K562 (cell line): Measurements from ENCODE around the gene ACRV1. TPM values are rescaled to one million over a fixed set of nuclear protein-coding genes. Genes with fewer than 3 reads are reported as not detected.

Experiments
- CBX5 ChIP-seq: IDR thresholded peaks from 2 replicates; pipeline ENCODE4 v1.6.1; 2014; ENCODE audit warnings: low read depth, borderline replicate concordance
- E2F3 ChIP-seq: fragments of 250-450 bp; sonication (Bioruptor Pico); IDR thresholded peaks from 2 replicates; pipeline ENCODE4 v1.4.0; 2020; ENCODE audit warnings: mild to moderate bottlenecking
- LCOR ChIP-seq: sonication (generic); formaldehyde crosslinking; IDR thresholded peaks from 2 replicates; pipeline ENCODE4 v1.8.0; 2022; ENCODE audit warnings: mild to moderate bottlenecking, missing genetic modification reagents
- NCOA1 ChIP-seq: fragments of 450-650 bp; IDR thresholded peaks from 2 replicates; pipeline ENCODE4 v1.6.1; 2016; ENCODE audit warnings: low read depth
- PATZ1 ChIP-seq: fragments of 250-450 bp; sonication (Bioruptor Pico); IDR thresholded peaks from 2 replicates; pipeline ENCODE4 v1.5.0; 2020; ENCODE audit warnings: mild to moderate bottlenecking, borderline replicate concordance
- RFX5 ChIP-seq: IDR thresholded peaks from 2 replicates; pipeline ENCODE4 v1.6.1; 2011; ENCODE audit warnings: low read depth, mild to moderate bottlenecking, improper control_type of control experiment, low read length
- SAFB2 ChIP-seq: fragments of 200-400 bp; formaldehyde crosslinking; IDR thresholded peaks from 2 replicates; pipeline ENCODE4 v1.6.1; 2018; ENCODE audit warnings: borderline replicate concordance, low read length, low read depth, moderate library complexity; ENCODE audit not compliant: severe bottlenecking
- STAT5A ChIP-seq: IDR thresholded peaks from 2 replicates; pipeline ENCODE4 v1.6.1; 2012; ENCODE audit warnings: low read length, inconsistent platforms, borderline replicate concordance
- TRIM24 ChIP-seq, 2 experiments: fragments of 450-650 bp; IDR thresholded peaks; 2 replicates each; pipeline ENCODE4 v1.6.1; 2016
- ZBTB26 ChIP-seq: fragments of 450-650 bp; formaldehyde crosslinking; IDR thresholded peaks from 2 replicates; pipeline ENCODE4 v1.4.0; 2022; ENCODE audit warnings: missing genetic modification characterization
- ZNF134 ChIP-seq: fragments of 250-450 bp; sonication (Bioruptor Pico); conservative IDR thresholded peaks from 2 replicates; pipeline ENCODE4 v1.4.0; 2020
- ZNF165 ChIP-seq: fragments of 250-450 bp; sonication (Bioruptor Pico); IDR thresholded peaks from 2 replicates; pipeline ENCODE4 v1.4.0; 2020; ENCODE audit warnings: borderline replicate concordance
- ZNF76 ChIP-seq: fragments of 250-450 bp; sonication (Bioruptor Pico); IDR thresholded peaks from 2 replicates; pipeline ENCODE4 v1.4.0; 2020; ENCODE audit warnings: mild to moderate bottlenecking, moderate library complexity, borderline replicate concordance
- polyA plus RNA-seq, 8 experiments: library from polyadenylated mRNA; depleted of rRNA in 4 of 8; stranded (reverse) in 5 of 8; unstranded in 3 of 8; fragments of >200 nt; fragmentation: Nextera tagmentation in 2 of 8; fragmentation: Illumina TruSeq in 1 of 8; extraction: Ambion mirVana in 2 of 8; extraction: Trizol in 1 of 8; gene quantifications; 2 replicates each; pipeline versions ENCODE4 v1.2.1 to v1.2.3, GENCODE V29; 2011 to 2014; ENCODE audit warnings: inconsistent platforms in 1 of 8, missing spikeins in 1 of 8
- total RNA-seq, 7 experiments: library from RNA; depleted of rRNA in 6 of 7; stranded (reverse); fragments of >200 nt in 6 of 7; fragmentation: Illumina TruSeq in 2 of 7; extraction: Trizol in 2 of 7; gene quantifications; 2 replicates each; pipeline versions ENCODE4 v1.2.1 to v1.2.3, GENCODE V29; 2011 to 2021; ENCODE audit warnings: low replicate concordance in 1 of 7
- TF ChIP-seq, protein P1 (sequence below): fragments of 450-650 bp; IDR thresholded peaks from 2 replicates; pipeline ENCODE4 v1.6.1; 2016; ENCODE audit warnings: mild to moderate bottlenecking
- TF ChIP-seq, protein P2 (sequence below): fragments of 250-450 bp; sonication (Bioruptor Pico); IDR thresholded peaks from 2 replicates; pipeline ENCODE4 v1.5.0; 2021; ENCODE audit warnings: mild to moderate bottlenecking, moderate library complexity
- TF ChIP-seq, protein P3 (sequence below): fragments of 450-650 bp; IDR thresholded peaks from 2 replicates; pipeline ENCODE4 v1.6.1; 2016

The ACRV1 gene
- total and polyA plus RNA-seq, 9 of the 15 experiments (the other 6 are each of a cell fraction or from before 2014, with no cell fraction given) = 0.22 to 0.25 TPM; not detected in 7

- TF ChIP-seq, protein P1, sequence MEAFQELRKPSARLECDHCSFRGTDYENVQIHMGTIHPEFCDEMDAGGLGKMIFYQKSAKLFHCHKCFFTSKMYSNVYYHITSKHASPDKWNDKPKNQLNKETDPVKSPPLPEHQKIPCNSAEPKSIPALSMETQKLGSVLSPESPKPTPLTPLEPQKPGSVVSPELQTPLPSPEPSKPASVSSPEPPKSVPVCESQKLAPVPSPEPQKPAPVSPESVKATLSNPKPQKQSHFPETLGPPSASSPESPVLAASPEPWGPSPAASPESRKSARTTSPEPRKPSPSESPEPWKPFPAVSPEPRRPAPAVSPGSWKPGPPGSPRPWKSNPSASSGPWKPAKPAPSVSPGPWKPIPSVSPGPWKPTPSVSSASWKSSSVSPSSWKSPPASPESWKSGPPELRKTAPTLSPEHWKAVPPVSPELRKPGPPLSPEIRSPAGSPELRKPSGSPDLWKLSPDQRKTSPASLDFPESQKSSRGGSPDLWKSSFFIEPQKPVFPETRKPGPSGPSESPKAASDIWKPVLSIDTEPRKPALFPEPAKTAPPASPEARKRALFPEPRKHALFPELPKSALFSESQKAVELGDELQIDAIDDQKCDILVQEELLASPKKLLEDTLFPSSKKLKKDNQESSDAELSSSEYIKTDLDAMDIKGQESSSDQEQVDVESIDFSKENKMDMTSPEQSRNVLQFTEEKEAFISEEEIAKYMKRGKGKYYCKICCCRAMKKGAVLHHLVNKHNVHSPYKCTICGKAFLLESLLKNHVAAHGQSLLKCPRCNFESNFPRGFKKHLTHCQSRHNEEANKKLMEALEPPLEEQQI = peak; percentile 77
- TF ChIP-seq TRIM24 (IDR thresholded peaks at IDR 0.05) (peak; percentile 39 to 67; a peak in 2 of 4 replicates), ZNF134 (CRISPR knock-in tag) (peak; percentile 52; the same call in 1 of the 2 replicates), LCOR (CRISPR knock-in tag) (peak; percentile 98), CBX5 (no peak), ZBTB26 (CRISPR knock-in tag) (peak; percentile 92), E2F3 (CRISPR knock-in tag) (peak; percentile 100), NCOA1 (peak; percentile 34), PATZ1 (CRISPR knock-in tag) (peak; percentile 44; the same call in 1 of the 2 replicates), ZNF76 (CRISPR knock-in tag) (no peak; the same call in 1 of the 2 replicates), SAFB2 (no peak), ZNF165 (CRISPR knock-in tag) (no peak), STAT5A (0 out of 2 replicates have a peak, but pooled peaks have one; percentile 33), RFX5 (no peak)
- TF ChIP-seq, protein P2, sequence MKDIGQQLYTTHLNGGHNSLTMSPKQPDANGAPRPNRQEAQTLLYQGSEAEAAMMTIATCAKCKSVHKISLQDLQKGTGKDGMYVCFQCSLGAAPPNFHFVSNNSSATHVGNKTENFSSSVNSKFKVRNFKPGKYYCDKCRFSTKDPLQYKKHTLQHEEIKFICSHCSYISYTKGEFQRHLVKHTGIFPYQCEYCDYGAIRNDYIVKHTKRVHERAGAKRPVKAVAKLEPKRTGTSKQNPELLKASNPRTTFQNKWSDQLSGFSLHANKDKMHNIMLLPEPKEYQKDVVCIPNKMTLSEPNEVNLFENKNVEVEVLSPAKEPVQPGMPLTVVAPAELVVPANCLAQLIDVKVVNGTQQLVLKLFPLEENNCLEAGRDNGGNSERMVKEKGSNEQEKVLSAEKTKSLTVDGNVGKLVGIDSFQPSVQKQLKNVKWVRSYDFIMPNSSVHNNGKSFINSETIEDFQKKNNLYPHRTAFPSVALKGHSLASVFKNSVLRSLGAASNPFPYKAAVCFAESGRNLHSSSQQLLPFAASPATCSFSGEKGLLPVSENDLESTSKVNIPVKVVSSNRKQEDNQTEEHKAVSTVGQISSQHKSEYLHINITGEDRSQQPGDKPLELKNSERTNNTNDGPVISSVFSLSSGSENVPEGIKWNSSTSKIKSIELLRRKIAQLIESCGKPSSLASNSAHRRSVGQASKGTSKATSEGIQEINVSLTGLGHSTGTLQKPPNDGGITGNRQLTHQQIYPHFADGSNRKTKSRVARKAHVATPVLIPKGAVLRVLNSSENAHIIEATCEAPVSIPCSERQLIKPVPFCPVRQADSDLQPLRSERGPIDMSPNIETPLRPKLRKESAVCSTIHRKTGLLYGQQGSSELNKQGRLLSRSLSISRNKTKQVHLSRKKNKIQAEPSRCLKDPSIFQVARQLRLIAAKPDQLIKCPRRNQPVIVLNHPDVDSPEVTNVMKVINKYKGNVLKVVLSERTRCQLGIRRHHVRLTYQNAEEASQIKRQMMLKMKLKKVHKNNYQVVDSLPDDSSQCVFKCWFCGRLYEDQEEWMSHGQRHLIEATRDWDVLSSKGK (CRISPR knock-in tag) = no peak
- TF ChIP-seq, protein P3, sequence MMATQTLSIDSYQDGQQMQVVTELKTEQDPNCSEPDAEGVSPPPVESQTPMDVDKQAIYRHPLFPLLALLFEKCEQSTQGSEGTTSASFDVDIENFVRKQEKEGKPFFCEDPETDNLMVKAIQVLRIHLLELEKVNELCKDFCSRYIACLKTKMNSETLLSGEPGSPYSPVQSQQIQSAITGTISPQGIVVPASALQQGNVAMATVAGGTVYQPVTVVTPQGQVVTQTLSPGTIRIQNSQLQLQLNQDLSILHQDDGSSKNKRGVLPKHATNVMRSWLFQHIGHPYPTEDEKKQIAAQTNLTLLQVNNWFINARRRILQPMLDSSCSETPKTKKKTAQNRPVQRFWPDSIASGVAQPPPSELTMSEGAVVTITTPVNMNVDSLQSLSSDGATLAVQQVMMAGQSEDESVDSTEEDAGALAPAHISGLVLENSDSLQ = no peak; the same call in 1 of the 2 replicates
Measured at GRCh38 chr11:125625630-125626287, 54.9 kb downstream of the ACRV1 start (continued).
